GM08714 (cell line): ENCODE data around the gene DYNC1I1.

ENCODE experiments used
- H3K4me3 ChIP-seq: fragments of 200-500 bp; sonication (Bioruptor generic); 2 replicates; pipeline ENCODE4 v1.5.1; 2014; ENCODE audit warnings: mild to moderate bottlenecking, low read length, inconsistent platforms
- ZNF274 ChIP-seq: IDR thresholded peaks from 2 replicates; pipeline ENCODE4 v1.6.1; 2012; ENCODE audit warnings: mild to moderate bottlenecking, low read depth, low read length

Gene DYNC1I1

GRCh38 chr7:95859429-95859828, 87.1 kb downstream of the DYNC1I1 start:
- no peak for TF ChIP-seq ZNF274
- no peak overlapping the region for H3K4me3 ChIP-seq

- no peak overlapping the region for H3K4me3 ChIP-seq
- TF ChIP-seq ZNF274: no peak
Observed at GRCh38 chr7:95861041-95861440, 88.7 kb downstream of the DYNC1I1 start.

GRCh38 chr7:95863623-95864022, 91.3 kb downstream of the DYNC1I1 start:
- no peak overlapping the region for H3K4me3 ChIP-seq
- TF ChIP-seq ZNF274: no peak

GRCh38 chr7:95865716-95866371, 93.5 kb downstream of the DYNC1I1 start:
- TF ChIP-seq ZNF274: no peak
- H3K4me3 ChIP-seq: no peak overlapping the region

GRCh38 chr7:95867309-95867708, 95.0 kb downstream of the DYNC1I1 start:
- TF ChIP-seq ZNF274: no peak
- no peak overlapping the region for H3K4me3 ChIP-seq

- H3K4me3 ChIP-seq: no peak overlapping the region
- no peak for TF ChIP-seq ZNF274
Observed at GRCh38 chr7:95871075-95871848, 98.9 kb downstream of the DYNC1I1 start.

- TF ChIP-seq ZNF274: no peak
Observed at GRCh38 chr7:95871896-95872295, 99.5 kb downstream of the DYNC1I1 start.

GRCh38 chr7:95874129-95874528, 101.8 kb downstream of the DYNC1I1 start:
- H3K4me3 ChIP-seq: no peak overlapping the region
- no peak for TF ChIP-seq ZNF274

More at GRCh38 chr7:95871896-95872295, 99.5 kb downstream of the DYNC1I1 start:
- no peak overlapping the region for H3K4me3 ChIP-seq

GRCh38 chr7:95874541-95875265, 102.3 kb downstream of the DYNC1I1 start:
- no peak overlapping the region for H3K4me3 ChIP-seq
- TF ChIP-seq ZNF274: no peak

GRCh38 chr7:95875519-95875918, 103.2 kb downstream of the DYNC1I1 start:
- TF ChIP-seq ZNF274: no peak
- no peak overlapping the region for H3K4me3 ChIP-seq

- H3K4me3 ChIP-seq: no peak overlapping the region
- no peak for TF ChIP-seq ZNF274
Observed at GRCh38 chr7:95878677-95879076, 106.3 kb downstream of the DYNC1I1 start.

GRCh38 chr7:95881597-95881996, 109.2 kb downstream of the DYNC1I1 start:
- TF ChIP-seq ZNF274: no peak
- H3K4me3 ChIP-seq: no peak overlapping the region

- no peak for TF ChIP-seq ZNF274
Observed at GRCh38 chr7:95883217-95883616, 110.9 kb downstream of the DYNC1I1 start.

GRCh38 chr7:95886501-95887090, 114.2 kb downstream of the DYNC1I1 start:
- no peak for TF ChIP-seq ZNF274
- H3K4me3 ChIP-seq: no peak overlapping the region

More at GRCh38 chr7:95883217-95883616, 110.9 kb downstream of the DYNC1I1 start:
- no peak overlapping the region for H3K4me3 ChIP-seq
